Stimulated activated CD4-positive, alpha-beta T cell treated with anti-CD3 and anti-CD28 coated beads, TNF-alpha, amount 100 ng/mL, for 1 hour (primary cell): ENCODE measurements around the gene NEDD1.

Experiments used
- DNase-seq, 3 donors: peaks; one replicate each; pipeline ENCODE4 v3.0.0-alpha.2; 2020; ENCODE audit warnings: low read depth in 3 of 3, low spot score in 1 of 3

The NEDD1 gene

DNA sequence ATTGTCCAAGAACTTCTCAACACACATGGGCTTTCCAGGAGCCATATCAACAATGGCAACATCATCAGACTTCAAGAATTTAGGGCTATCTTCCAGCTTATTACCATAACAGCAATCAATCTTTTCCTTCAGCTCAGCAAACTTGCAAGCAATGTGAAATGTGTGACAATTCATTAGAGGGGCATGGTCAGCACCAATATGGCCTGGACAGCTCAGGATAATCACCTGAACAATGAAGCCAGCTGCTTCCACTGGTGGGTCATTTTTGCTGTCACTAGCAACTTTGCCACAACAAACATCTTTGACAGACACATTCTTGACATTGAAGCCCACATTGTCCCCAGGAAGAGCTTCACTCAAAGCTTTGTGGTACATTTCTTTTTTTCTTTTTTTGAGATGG is 5.9 kb upstream of the NEDD1 start:
- no peak for DNase-seq

DNA sequence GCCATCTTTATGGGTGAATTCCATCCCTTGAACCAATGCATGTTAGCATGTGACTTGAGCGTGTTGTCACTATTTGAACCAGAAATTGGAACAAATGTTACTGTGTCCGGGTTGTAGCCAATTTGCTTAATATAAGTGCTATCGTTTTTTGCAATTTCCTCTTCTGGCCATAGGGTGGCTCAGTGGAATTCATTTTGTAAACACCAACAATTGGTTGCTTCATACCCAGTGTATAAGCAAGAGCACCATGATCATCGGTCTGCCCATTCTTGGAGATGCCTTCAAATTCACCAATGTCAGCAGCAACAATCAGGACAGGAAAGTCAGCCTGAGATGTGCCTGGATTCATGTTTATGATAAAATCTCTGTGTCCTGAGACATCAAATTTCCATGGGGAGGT is 5.0 kb upstream of the NEDD1 start:
- no peak for DNase-seq

DNA sequence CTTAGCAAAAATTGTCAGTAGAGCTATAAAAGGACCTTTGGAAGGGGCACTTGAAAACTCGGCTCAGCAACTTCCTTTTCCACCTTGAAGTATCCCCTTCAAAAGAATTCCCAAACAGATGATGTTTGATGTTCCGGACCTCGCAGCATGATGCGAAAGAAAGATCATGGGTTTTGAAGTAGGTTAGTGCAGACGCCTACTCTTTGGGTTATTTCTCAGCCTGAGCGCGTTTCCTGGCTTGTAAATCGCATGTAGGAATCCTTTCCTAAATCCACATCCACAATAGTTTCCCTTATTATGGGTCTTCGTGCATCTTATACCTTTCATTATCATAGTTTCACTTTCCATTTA is 584 bp upstream of the NEDD1 start:
- no peak for DNase-seq

DNA sequence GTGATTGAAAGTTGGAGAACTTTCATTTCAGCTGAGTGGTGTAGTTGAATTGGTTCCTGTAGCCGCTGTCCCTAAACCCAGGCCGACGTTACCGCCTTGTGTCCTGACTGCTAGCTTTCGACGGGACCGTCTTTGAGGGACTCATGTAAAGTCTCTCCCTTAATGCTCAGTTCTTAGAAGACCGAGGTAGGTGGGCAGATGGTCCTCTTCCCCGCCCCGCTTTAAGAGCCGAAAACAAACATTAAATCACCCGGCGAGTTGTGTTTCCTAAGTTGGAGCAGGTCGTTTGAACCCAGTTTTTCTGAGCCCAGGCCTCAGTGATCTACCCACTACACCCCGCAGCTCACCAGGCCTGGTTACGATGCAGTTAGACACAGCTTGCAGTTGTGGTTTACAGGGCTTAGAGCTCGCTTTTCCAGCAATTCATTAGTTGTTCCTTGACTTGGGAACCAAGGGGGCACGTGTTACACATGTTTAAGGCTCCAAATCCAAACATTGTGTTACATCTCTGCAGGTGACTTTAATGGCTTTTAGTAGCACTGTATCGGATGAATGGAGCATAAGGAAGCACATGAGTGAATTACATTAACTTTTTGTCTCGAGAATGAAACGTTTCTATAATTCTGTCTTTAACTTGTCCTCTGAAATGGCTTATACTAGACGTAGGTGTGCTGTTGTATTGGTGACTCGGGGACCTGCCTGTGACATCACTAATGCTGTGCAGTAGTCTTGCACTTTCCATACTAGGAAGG is 790 bp downstream of the NEDD1 start:
- peak in 1 of 3 donors; percentile 8 for DNase-seq

DNA sequence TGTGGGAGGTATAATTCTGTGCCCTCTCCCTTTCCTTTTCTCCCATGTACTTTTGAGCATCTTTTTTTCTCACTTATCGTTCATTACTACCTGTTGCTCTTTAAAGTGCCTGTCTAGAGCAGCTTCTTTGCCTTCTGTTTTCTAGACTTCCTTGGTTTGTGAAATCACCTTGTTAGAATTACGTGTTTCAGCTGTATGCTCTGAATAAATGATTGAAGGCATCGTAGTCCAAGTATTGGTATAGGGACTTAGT is 1.3 kb downstream of the NEDD1 start:
- DNase-seq, result no peak

DNA sequence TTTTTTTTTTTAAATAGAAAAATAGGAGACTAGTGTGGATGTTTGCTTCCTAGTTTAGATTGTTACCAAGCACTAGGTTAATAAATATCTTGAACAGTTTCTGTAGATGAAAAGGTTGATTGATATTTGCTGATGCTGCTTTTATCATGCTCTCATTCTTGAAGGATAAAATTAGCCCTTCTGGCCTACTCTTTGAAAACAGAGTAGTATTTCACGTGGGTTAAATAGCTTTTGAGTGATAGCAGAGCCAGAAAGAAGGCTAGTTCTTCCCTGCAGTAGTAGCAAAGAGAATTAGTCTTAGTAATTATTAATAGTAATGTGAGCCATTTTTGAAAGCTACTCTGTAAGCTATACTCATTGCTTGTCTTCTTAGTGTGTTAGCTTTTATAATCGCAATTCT is 5.2 kb downstream of the NEDD1 start:
- DNase-seq, result no peak

DNA sequence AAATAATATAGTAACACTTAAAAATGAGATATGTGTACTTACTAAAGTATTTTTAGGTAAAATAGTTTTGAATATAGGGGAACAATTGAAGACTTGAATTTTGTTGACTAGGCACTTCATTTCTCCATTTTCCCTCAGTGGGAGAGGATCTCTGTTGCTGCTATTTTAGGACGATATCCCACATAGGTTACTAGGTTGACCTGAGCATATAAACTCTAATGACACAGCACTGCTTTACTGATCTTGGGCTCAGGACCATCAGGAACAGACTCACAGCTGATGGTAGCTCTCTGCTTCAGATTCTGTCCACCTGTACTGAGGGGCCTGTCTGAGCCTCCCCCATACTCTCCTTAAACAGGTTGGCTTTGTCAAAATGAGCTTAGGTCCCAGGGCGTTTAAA is 5.9 kb downstream of the NEDD1 start:
- no peak for DNase-seq

DNA sequence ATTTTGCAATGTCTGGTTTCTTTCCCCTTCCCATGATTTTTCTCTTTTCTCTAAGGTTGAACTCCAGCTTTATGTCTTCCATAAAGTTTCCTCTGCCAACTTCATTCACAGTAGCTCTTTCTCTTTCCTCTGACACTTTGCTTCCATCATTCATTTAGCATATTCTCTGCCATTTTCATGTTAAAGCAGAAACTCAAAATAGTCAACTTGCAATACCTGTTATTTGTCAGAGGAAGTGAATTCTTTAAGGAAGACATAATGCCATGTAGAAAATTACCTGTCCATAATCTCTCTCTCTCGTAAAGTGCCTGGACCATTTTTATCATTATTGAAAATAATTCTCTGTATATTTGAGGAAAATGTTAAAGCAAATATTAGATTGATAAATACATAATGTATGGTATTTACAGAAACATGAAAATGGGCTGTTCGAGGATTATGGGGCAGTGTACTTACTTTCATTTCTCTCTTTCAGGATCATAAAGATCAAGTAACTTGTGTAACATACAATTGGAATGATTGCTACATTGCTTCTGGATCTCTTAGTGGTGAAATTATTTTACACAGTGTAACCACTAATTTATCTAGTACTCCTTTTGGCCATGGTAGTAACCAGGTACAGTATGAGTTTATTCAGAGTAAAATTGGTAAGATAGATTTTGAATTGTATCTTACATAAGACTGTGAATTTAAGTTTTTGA is 12.6 kb downstream of the NEDD1 start:
- no peak for DNase-seq

DNA sequence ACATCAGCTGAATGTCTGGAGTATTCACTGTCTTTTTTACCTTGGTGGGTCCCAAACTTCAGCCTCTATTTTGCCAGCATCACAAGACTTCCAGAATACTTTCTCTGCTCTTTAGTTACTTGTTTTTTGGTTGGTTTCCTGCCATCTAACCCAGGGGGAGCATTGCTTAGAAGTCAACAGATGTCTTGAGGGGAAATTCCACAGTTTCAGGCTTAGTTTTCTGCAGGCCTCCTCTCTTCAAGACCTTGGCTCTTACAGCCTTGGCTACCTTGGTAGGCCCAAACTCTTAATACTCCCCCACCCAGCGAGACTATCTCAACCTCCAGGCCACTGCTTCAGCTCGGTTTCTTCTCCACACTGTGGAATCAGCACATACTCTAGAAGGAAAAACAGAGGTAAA is 41.7 kb downstream of the NEDD1 start:
- DNase-seq, result no peak

DNA sequence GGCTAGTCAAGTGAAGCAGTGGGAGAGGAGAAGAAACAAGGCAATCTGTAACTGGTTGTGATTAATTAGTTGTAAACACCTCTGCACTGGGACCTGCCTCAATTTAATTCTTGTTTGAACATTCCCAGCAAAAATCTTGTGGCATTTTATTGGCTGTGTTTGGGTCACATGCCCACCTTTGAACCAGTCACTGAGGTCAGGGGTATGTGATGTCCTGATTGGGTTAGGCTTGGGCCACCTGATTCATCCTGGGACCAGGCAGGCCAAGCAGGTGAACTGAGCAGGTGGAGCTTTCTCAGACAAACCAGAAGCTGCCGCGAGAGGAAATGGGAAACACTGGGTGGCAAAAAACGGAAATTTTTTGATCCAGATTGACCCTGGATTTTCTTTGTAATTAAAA is 72.5 kb downstream of the NEDD1 start:
- DNase-seq, result no peak

DNA sequence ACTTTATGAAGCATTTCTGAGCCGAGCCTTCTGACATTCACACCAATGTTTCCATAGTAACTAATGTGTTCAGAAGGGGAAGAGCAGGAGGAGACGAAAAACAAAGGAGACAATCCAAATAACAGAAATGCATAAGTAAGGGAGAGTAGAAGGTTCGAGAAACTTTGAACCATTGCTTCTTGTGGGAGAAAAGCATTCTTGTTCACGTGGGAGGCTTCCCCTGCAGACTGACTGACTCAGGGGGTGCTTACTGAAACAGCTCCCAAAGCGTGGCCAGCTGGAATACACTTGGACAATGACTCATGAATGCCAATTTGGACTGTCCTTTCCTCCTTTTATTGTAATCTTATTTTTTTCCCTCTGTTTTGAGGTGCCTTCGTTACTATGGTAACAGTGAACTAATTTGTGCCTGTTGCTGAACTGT is 73.9 kb downstream of the NEDD1 start:
- DNase-seq, result no peak

DNA sequence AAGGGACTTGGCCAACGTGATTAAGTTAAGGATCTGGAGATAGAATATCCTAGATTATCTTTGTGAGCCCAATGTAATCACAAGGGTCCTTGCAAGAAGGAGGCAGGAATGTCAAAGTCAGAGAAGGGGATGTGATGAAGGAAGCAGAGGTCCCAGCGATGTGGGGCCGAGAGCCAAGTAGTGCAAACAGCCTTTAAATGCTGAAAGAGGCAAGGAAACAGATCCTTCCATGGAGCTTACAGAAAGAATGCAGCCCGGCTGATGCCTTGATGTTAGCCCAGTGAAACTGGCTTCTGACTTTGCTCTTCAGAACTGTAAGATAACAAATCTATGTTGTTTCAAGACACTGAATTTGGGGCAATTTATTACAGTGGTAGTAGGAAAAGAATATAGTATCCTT is 74.9 kb downstream of the NEDD1 start:
- DNase-seq, result no peak

DNA sequence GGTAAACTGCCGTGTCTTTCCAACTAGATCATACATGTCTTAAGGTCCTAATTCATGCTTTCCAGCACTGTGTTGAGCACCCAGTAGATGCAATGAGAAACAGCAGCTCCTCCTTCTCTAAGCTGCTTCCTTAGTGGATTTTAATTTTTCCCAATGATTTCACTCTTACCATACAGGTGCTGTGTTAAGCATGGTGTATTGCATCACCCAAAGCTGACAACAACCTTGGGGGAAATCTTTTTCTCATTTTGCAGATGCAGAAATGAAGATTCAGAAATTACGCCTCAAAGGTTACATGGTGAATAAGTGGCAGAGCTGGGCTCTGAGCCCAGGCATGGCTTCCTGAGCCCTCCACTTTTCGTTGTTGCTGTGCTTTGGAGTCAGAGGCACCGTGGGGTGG is 75.6 kb downstream of the NEDD1 start:
- DNase-seq, result no peak

DNA sequence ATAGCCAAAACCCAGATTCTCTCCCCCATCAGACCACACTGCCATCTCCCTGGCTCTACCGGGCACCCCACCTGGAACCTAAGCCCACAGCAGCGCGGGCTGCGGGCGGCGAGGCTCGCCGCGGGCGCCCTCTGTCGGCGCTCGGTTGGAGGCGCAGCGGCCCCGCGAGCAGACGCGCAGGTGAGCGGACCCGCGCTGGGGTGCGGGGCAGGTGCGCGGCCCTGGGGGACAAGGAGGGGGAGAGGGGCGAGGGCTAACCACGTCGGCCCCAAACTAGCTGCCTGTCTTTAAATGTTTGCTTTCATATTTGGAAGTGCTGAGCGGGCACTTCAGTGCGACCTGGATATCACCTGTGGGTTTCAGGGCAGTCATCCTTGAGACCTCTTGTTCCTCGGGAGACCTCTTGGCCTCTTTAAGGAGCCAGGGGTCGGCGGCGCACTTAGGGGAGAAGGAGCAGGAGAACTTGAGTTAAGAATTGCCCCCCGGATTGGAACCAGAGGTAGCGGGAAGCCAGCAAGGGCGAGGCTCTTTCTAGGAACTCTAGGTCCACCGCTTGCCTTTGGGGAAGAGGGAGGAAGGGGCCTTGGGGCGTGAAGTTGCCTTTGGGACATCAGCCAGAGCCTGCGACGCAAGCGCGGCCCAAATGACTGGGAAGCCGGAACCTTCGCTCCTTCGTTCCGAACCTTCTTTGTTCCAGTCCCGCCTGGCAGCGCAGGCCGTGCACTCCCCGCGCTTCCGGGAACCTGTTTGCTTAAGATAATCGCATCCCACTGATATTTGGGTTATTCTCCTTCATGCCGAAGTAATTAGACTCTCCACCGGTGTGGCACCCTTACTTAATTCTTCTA is 78.7 kb downstream of the NEDD1 start:
- peak in 2 of 3 donors; percentile 4 to 22 for DNase-seq

DNA sequence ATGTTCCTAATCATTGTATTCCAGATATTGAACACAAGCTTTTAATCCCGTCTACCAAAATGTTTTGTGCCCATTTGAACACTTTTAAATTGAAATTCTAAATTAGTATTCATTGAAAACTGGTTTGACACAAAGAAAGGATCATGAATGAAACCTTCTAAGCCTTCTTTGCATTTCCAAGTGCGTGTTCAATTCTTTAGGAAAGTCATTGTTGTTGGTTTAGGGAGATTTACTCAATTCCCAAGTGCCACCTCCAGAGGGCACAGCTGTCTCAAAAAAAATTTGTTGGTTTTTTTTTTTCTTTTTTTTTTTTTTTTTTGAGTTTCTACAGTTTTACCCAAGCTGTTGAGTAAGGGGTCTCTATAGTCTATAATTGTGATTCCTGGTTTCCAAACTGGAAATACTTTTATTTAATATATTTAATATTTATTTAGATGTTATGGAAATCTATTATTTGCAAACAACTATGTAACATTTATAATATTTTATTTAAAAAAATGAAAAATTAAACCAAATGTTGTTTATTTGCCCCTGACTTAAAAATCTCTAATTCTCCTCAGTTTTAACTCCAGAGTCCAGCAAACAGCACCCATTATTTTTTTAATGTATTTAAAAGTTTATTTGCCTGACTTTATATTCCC is 79.9 kb downstream of the NEDD1 start:
- DNase-seq, result no peak

DNA sequence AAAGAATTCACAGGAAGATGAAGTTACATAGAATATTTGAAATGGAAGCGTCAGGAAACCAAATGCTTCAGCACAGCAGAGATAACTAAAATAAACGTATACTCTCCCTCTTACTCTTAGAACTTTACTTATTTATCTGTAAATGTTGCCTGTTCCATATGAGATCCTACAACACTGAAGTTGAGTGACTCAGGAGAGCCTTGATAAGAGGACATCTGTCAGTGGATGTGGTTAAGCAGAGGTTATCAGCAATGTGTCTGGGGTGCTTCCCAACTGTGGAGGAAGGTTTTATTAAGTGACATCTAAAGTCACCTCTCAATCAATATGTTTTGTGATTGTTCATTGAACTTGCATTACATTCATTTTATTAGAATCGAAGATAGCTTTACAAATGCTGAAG is 81.9 kb downstream of the NEDD1 start:
- no peak for DNase-seq

DNA sequence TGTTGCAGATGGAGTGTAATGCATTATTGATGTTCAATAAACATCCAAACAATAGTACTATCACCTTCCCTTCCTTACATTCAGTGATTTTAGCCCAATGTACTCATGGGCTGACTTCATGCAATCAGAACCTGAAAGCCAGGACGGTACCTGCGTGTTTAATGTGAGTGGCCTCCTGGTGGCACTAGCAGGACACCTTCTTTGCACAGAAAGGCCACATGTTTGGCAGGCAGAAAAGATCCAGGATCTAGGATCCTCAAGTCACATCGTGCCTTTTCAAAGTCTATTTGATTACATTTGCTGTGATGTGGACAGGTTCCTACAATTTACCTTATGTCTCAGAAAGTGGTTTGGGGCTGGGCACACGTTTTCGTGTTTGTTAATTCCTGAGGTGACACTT is 82.9 kb downstream of the NEDD1 start:
- no peak for DNase-seq

DNA sequence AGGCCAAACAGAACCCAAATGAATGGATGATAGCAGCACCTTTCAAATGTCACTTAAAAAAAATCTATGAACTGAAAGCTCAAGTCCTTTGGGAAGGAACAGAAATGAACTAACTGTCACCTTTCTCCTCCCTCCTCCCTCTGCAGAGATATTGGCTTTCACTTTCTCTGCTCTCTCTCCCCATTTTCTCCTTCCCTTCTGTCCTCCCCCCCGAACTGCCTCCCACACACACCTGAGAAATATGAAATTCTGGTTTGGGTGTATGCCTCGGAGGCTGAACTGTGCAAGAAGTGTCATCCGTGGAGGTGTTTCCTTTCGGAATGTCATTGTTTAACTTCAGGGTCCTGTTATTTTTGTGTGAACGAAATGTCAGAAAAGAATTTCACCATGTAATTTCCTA is 87.8 kb downstream of the NEDD1 start:
- no peak for DNase-seq

DNA sequence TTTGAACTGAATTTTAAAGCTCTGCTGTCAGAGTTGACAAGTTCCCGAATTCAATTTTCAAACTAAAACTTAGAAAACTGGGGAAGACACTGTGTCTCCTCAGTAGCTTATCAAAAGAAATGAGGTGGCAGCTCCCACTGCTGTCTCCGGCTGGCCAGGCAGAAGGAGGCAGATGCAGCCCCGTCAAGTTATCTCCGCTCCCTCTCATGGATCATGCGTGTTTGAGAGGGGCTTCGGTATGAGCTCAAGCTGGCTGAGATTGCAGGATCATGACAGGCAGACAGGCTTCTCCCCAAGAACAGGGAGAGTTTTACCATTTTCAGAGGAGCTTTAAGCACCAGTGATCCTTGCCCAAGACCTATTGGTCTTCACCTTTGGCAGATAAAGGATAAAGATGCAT is 88.8 kb downstream of the NEDD1 start:
- no peak for DNase-seq

DNA sequence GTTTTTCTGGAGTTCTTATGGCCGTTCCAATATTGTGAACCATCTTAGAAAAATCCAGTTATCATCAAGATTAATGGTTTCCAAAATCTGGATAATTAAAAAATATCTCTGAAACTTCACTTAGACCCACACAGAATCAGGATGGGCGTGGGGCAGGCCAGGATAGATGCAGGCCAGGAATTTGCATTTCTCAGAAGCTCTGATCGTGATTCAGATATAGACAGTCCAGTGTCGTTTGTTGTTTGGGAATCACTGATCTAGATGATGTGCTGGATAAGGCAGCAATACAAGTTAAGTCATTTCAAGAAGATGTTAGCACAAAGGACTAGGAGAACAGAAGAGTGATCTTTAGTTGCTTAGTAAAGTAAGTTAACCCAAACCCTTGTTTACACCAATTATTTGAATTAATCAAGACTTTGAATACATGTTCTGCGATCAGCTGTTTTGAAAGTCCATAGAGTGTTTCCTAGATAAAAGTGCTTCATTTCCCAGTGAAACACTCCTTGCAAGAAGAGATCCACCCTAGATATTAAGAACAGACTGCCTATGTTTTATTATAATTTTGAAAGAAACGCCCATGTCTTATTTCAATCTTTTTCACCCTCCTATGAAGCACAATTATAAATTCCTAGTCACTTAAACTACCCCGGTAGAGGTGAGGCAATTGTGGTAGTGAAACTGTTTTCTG is 90.9 kb downstream of the NEDD1 start:
- no peak for DNase-seq

DNA sequence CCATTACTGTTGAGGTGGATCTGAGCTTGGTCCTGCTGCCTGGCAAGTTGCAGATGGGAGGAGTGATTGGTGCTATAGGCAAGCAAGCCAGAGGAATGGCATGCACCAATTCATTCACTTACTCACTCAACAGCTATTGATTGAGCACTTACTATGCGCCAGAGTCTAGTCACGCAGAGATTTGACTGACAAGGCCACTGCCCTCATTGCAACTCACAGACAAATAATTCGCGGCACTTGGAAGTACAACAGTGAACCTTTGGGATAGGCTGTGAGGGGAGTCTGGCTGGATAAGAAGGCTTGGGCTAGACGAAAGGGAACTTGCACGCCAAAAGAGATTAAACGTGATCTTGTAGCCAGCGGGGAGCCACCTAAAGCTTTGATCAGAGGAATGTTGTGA is 96.2 kb downstream of the NEDD1 start:
- DNase-seq, result no peak
